H1 (cell line): Measurements from ENCODE around the gene PTMS. TPM values are rescaled to one million over a fixed set of nuclear protein-coding genes. Genes with fewer than 3 reads are reported as not detected.
A peak's percentile ranks its signal among the peaks of the same experiment; 100 is the strongest.

ENCODE experiments used
- CTCF ChIA-PET: fragments of 300-600 bp; sonication (Branson Sonifier 250); formaldehyde crosslinking; loops from one replicate; lab custom pipeline; 2021; ENCODE audit not compliant: partially characterized antibody; lab: Charles Lee
- POLR2A ChIA-PET: fragments of 300-600 bp; sonication (Branson Sonifier 250); formaldehyde crosslinking; loops from one replicate; lab custom pipeline; 2021; ENCODE audit warnings: inconsistent platforms; ENCODE audit not compliant: partially characterized antibody; lab: Charles Lee
- DNase-seq, 2 experiments: peaks; one replicate each; pipeline versions ENCODE4 v3.0.0 to v3.0.0-alpha.2; 2010 to 2022; ENCODE audit warnings: low spot score in 2 of 2, low read depth in 1 of 2, mixed read lengths in 1 of 2
- FAIRE-seq: peaks from 2 replicates; lab custom pipeline; 2011; peaks lifted over from hg19 to GRCh38; lab: Jason Lieb, UNC
- H2AFZ ChIP-seq: 2 replicates; pipeline ENCODE4 v1.8.1; 2012; ENCODE audit warnings: low read length, inconsistent platforms
- H2AK5ac ChIP-seq: 2 replicates; pipeline ENCODE4 v1.6.1; 2013; ENCODE audit warnings: low read depth, low read length
- H2BK120ac ChIP-seq: replicated peaks from 2 replicates; pipeline ENCODE3; 2013; ENCODE audit warnings: low read depth, low read length, inconsistent platforms
- H2BK12ac ChIP-seq: 2 replicates; pipeline ENCODE4 v1.6.1; 2013; ENCODE audit warnings: low read depth, low read length
- H2BK15ac ChIP-seq: 2 replicates; pipeline ENCODE4 v1.6.1; 2013; ENCODE audit warnings: low read length
- H2BK20ac ChIP-seq: 2 replicates; pipeline ENCODE4 v1.6.1; 2013; ENCODE audit warnings: low read length
- H2BK5ac ChIP-seq: 2 replicates; pipeline ENCODE4 v1.6.1; 2013; ENCODE audit warnings: low read depth, low read length
- H3K14ac ChIP-seq: 2 replicates; pipeline ENCODE4 v1.6.1; 2013; ENCODE audit warnings: inconsistent platforms; ENCODE audit not compliant: insufficient read length
- H3K18ac ChIP-seq: 2 replicates; pipeline ENCODE4 v1.6.1; 2013; ENCODE audit warnings: low read length; ENCODE audit errors: extremely low read depth
- H3K23ac ChIP-seq: 2 replicates; pipeline ENCODE4 v1.6.1; 2013; ENCODE audit warnings: inconsistent platforms; ENCODE audit not compliant: insufficient read length
- H3K23me2 ChIP-seq: 2 replicates; pipeline ENCODE4 v1.6.1; 2013; ENCODE audit warnings: low read depth, low read length
- H3K27ac ChIP-seq: 2 replicates; pipeline ENCODE4 v1.6.1; 2011; ENCODE audit warnings: low read depth, low read length, inconsistent platforms
- H3K27me3 ChIP-seq, 4 experiments: replicated peaks in 1 of 4; 1 replicate in 1 of 4; 2 replicates in 3 of 4; pipeline versions ENCODE4 v1.6.1 to v1.8.1; 2011 to 2013; ENCODE audit warnings: low read length in 3 of 4, mild to moderate bottlenecking in 3 of 4, inconsistent platforms in 2 of 4, mixed read lengths in 2 of 4, moderate library complexity in 1 of 4; ENCODE audit not compliant: control insufficient read depth in 3 of 4, insufficient read depth in 3 of 4; ENCODE audit errors: extremely low read depth in 1 of 4
- H3K36me3 ChIP-seq, 4 experiments: 2 replicates each; pipeline versions ENCODE4 v1.6.1 to v1.8.1; 2011 to 2013; ENCODE audit warnings: mild to moderate bottlenecking in 4 of 4, low read length in 3 of 4, moderate library complexity in 2 of 4, control low read depth in 1 of 4, inconsistent platforms in 1 of 4; ENCODE audit not compliant: insufficient read depth in 4 of 4, control insufficient read depth in 2 of 4
- H3K4ac ChIP-seq: replicated peaks from 2 replicates; pipeline ENCODE3; 2013; ENCODE audit warnings: low read length, low read depth, mixed read lengths, inconsistent platforms; ENCODE audit not compliant: insufficient read length
- H3K4me1 ChIP-seq, 4 experiments: replicated peaks in 1 of 4; 1 replicate in 1 of 4; 2 replicates in 3 of 4; pipeline versions ENCODE4 v1.6.1 to v1.8.1; 2011 to 2013; ENCODE audit warnings: low read length in 3 of 4, inconsistent platforms in 2 of 4, mixed read lengths in 1 of 4; ENCODE audit not compliant: insufficient read depth in 4 of 4, control insufficient read depth in 3 of 4
- H3K4me2 ChIP-seq, 2 experiments: 2 replicates each; pipeline versions ENCODE4 v1.6.1 to v1.8.1; 2011 to 2013; ENCODE audit warnings: low read depth in 2 of 2, low read length in 2 of 2, control low read depth in 1 of 2, inconsistent platforms in 1 of 2, mild to moderate bottlenecking in 1 of 2; ENCODE audit not compliant: insufficient read depth in 1 of 2
- H3K4me3 ChIP-seq, 4 experiments: fragments of 200-600, 300-600 bp in 1 of 4; sonication (generic), shearing (Covaris generic), sonication (Bioruptor Twin) in 1 of 4; 2 replicates each; pipeline versions ENCODE4 v1.5.1 to v1.8.1; 2011 to 2016; ENCODE audit warnings: low read length in 4 of 4, low read depth in 3 of 4, control low read depth in 2 of 4, inconsistent platforms in 2 of 4, mild to moderate bottlenecking in 2 of 4, mixed read lengths in 1 of 4, moderate library complexity in 1 of 4; ENCODE audit not compliant: insufficient read depth in 2 of 4; ENCODE audit errors: extremely low read depth in 1 of 4
- H3K56ac ChIP-seq: replicated peaks from 2 replicates; pipeline ENCODE3; 2013; ENCODE audit warnings: low read depth, mild to moderate bottlenecking, mixed read lengths, low read length, inconsistent platforms; ENCODE audit not compliant: insufficient read length
- H3K79me1 ChIP-seq: 2 replicates; pipeline ENCODE4 v1.6.1; 2013; ENCODE audit warnings: low read depth, low read length, control low read depth
- H3K79me2 ChIP-seq, 2 experiments: 2 replicates each; pipeline versions ENCODE4 v1.6.1 to v1.8.1; 2012 to 2013; ENCODE audit warnings: low read length in 2 of 2, mild to moderate bottlenecking in 2 of 2, inconsistent platforms in 1 of 2; ENCODE audit not compliant: insufficient read depth in 2 of 2, control insufficient read depth in 1 of 2
- H3K9ac ChIP-seq, 4 experiments: replicated peaks in 1 of 4; 1 replicate in 1 of 4; 2 replicates in 3 of 4; pipeline versions ENCODE4 v1.6.1 to v1.8.1; 2011 to 2013; ENCODE audit warnings: low read depth in 3 of 4, low read length in 3 of 4, control low read depth in 2 of 4, mild to moderate bottlenecking in 2 of 4, moderate library complexity in 2 of 4, inconsistent platforms in 1 of 4; ENCODE audit errors: extremely low read depth in 1 of 4
- H3K9me3 ChIP-seq, 2 experiments: 2 replicates each; pipeline versions ENCODE4 v1.6.1 to v1.8.1; 2012 to 2013; ENCODE audit warnings: mild to moderate bottlenecking in 2 of 2, moderate library complexity in 2 of 2, control low read depth in 1 of 2, inconsistent platforms in 1 of 2, low read depth in 1 of 2, low read length in 1 of 2, mixed read lengths in 1 of 2; ENCODE audit not compliant: insufficient read depth in 2 of 2
- H4K20me1 ChIP-seq, 2 experiments: replicated peaks in 1 of 2; 2 replicates each; pipeline versions ENCODE3 to v1.8.1; 2011 to 2013; ENCODE audit warnings: inconsistent platforms in 2 of 2, low read length in 2 of 2, mild to moderate bottlenecking in 1 of 2; ENCODE audit not compliant: insufficient read depth in 2 of 2, control insufficient read depth in 1 of 2
- H4K5ac ChIP-seq: 2 replicates; pipeline ENCODE4 v1.6.1; 2013; ENCODE audit warnings: low read length, low read depth, mixed read lengths, inconsistent platforms; ENCODE audit not compliant: insufficient read length
- H4K8ac ChIP-seq: 2 replicates; pipeline ENCODE4 v1.8.0; 2013; ENCODE audit warnings: mild to moderate bottlenecking, moderate library complexity, low read length, inconsistent platforms; ENCODE audit not compliant: insufficient read depth; ENCODE audit errors: extremely low read depth
- H4K91ac ChIP-seq: replicated peaks from 2 replicates; pipeline ENCODE3; 2013; ENCODE audit warnings: low read length, mixed read lengths, inconsistent platforms; ENCODE audit not compliant: insufficient read length
- BRCA1 ChIP-seq: IDR thresholded peaks from 2 replicates; pipeline ENCODE4 v1.6.1; 2012; ENCODE audit warnings: low read depth, low read length, improper control_type of control experiment
- RXRA ChIP-seq: IDR thresholded peaks from 2 replicates; pipeline ENCODE4 v1.6.1; 2011; ENCODE audit warnings: low read depth, mild to moderate bottlenecking, low read length, moderate library complexity; ENCODE audit not compliant: insufficient read depth
- SRF ChIP-seq: IDR thresholded peaks from 2 replicates; pipeline ENCODE4 v1.6.1; 2011; ENCODE audit warnings: mild to moderate bottlenecking, low read depth, low read length, moderate library complexity
- WGBS, 2 experiments: shearing (Covaris generic) in 1 of 2; methylation state at CpG; one replicate each; pipeline versions ENCODE4 v1.1.6 to v1.1.7; 2013 to 2015; ENCODE audit warnings: low lambda C conversion rate in 2 of 2, mixed read lengths in 2 of 2, inconsistent platforms in 1 of 2, low coverage in 1 of 2, missing lambda C conversion rate in 1 of 2; ENCODE audit not compliant: insufficient replicate concordance in 2 of 2, insufficient coverage in 1 of 2, insufficient read length in 1 of 2; ENCODE audit errors: extremely low coverage in 1 of 2, missing lambda C conversion rate in 1 of 2; 5-methylcytosine and 5-hydroxymethylcytosine counted together
- polyA plus RNA-seq, 7 experiments: library from polyadenylated mRNA; depleted of rRNA in 3 of 7; stranded (reverse) in 5 of 7; unstranded in 2 of 7; fragments of >200 nt in 5 of 7; fragments of 200-250 nt in 2 of 7; gene quantifications; 1 replicate in 5 of 7; 2 replicates in 1 of 7; 4 replicates in 1 of 7; pipeline versions ENCODE4 v1.2.1 to v1.2.3, GENCODE V29; 2011 to 2013; ENCODE audit warnings: missing spikeins in 2 of 7, mixed read lengths in 2 of 7
- total RNA-seq: library from RNA; stranded (reverse); fragmentation: NEBNext Ultra II Directional; extraction: Animal tissue kit (Norgen Biotek cat#: 25700); gene quantifications from 2 replicates; pipeline ENCODE4 v1.2.1, GENCODE V29; 2021

PTMS gene
- total and polyA plus RNA-seq, 2 of the 8 experiments (the other 6 are each of a cell fraction or from before 2014, with no cell fraction given) = 444 to 553 TPM

DNA sequence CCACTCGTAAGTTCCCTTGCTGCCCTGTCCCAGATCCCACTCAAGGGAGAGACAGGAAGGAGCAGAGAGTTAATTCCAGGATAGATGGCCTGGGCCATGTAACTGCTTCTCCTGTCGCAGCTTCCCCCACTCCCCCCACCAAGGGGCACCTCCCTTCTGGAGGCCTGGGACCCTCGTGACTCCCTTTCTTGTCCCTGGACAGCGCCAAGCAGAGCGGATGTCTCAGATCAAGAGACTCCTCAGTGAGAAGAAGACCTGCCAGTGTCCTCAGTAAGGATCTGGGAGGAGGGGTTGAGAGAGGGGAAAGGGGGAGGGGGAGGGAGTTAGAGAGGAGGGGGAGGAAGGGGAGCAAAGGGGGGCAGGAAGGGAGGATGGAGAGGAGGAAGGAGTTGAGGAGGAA lies 52.5 kb downstream of the PTMS start:
- H4K91ac ChIP-seq = peak overlapping the region; percentile 45
- peak overlapping the region; percentile 89; the same call in 1 of the 2 replicates for H2BK15ac ChIP-seq
- H3K9me3 ChIP-seq = peaks cover 0 to 2% of the 10 kb centered on the region in 2 experiments; a peak in 1 of 4 replicates
- no peak overlapping the region for H3K14ac ChIP-seq
- peaks cover 0 to 6% (median 1%) of the 10 kb centered on the region in 4 experiments; a peak in 4 of 7 replicates for H3K27me3 ChIP-seq
- peak overlapping the region; percentile 75; the same call in 1 of the 2 replicates for H2BK20ac ChIP-seq
- no peaks in the 10 kb centered on the region; a peak in 1 of 8 replicates for H3K36me3 ChIP-seq
- no peak overlapping the region for H2AFZ ChIP-seq
- DNase-seq (no peak), FAIRE-seq (no peak)
- ChIA-PET POLR2A (interaction anchor here (1.1 to 27.1 kb wide), 10 partner anchors 10 to 71 kb away, joined by 3 to 388 read pairs (median 4); partner anchors contain the start of genes CDCA3, GNB3, P3H3 and PTMS), CTCF (interaction anchor here (1.4 to 23.7 kb wide), 4 partner anchors 24 to 65 kb away, joined by 4 to 532 read pairs (median 150); partner anchors contain the start of genes CD4, LAG3, MLF2 and PTMS)
- peak overlapping the region; percentile 84; the same call in 1 of the 2 replicates for H2BK12ac ChIP-seq
- H3K18ac ChIP-seq = peak overlapping the region; percentile 80; the same call in 1 of the 2 replicates
- no peaks in the 10 kb centered on the region for H3K79me2 ChIP-seq
- H4K8ac ChIP-seq = no peak overlapping the region; the same call in 1 of the 2 replicates
- H3K79me1 ChIP-seq = no peaks in the 10 kb centered on the region; the same call in 1 of the 2 replicates
- no peak overlapping the region for H3K27ac ChIP-seq
- H2AK5ac ChIP-seq = no peak overlapping the region
- peak overlapping the region in 3 of 4 experiments; percentile 27 to 46 (median 27); a peak in 4 of 8 replicates for H3K4me3 ChIP-seq
- no peak overlapping the region for H4K5ac ChIP-seq
- peak overlapping the region; percentile 53 to 94 for H3K4me2 ChIP-seq
- no peak overlapping the region for H3K56ac ChIP-seq
- no peak for TF ChIP-seq RXRA
- no peak for TF ChIP-seq BRCA1
- no peak for TF ChIP-seq SRF
- peaks cover 20% of the 10 kb centered on the region for H3K23me2 ChIP-seq
- no peak overlapping the region for H2BK120ac ChIP-seq
- H2BK5ac ChIP-seq = peak overlapping the region; percentile 60; the same call in 1 of the 2 replicates
- WGBS, 2 experiments = 67% methylated on average over 5 of the region's 5 CpGs; no CpG with 5 or more reads in 1 of the 2 experiments
- peaks cover 4 to 50% (median 27%) of the 10 kb centered on the region in 4 experiments for H3K4me1 ChIP-seq
- H3K9ac ChIP-seq = no peak overlapping the region
- H4K20me1 ChIP-seq = peaks cover 0 to 6% of the 10 kb centered on the region in 2 experiments
- no peak overlapping the region for H3K4ac ChIP-seq
- no peak overlapping the region for H3K23ac ChIP-seq
